GM12878 (cell line): Measurements from ENCODE around the gene MYH9. TPM values are rescaled to one million over a fixed set of nuclear protein-coding genes. Genes with fewer than 3 reads are reported as not detected.
"Not testable (repeated sequence)": the region's sequence is repeated elsewhere in the genome, so short reads cannot be mapped to it uniquely, and the experiment has no call there.

Experiments used
- ATAC-seq: fragments of 200-7000 bp; cut with Tn5 transposase; 3 replicates; pipeline ENCODE4 v1.9.1; 2020; ENCODE audit warnings: mild to moderate bottlenecking, moderate library complexity
- BruUV-seq: library from RNA; stranded (reverse); fragments of 400-500 nt; replicated peaks from 2 replicates; lab custom pipeline; 2021; lab: Mats Ljungman, UMichigan
- CTCF ChIA-PET: fragments of 300-600 bp; sonication (Branson Sonifier 250); formaldehyde crosslinking; extraction: SDS; loops from one replicate; lab custom pipeline; 2021; ENCODE audit warnings: inconsistent platforms; lab: Yijun Ruan, JAX
- POLR2A ChIA-PET: fragments of 350-600 bp; formaldehyde crosslinking; extraction: SDS; loops from one replicate; lab custom pipeline; 2021; ENCODE audit warnings: inconsistent platforms; lab: Charles Lee
- RAD21 ChIA-PET: fragments of 300-600 bp; sonication (Branson Sonifier 250); formaldehyde crosslinking; loops from one replicate; lab custom pipeline; 2023; ENCODE audit warnings: antibody characterized with exemption; ENCODE audit not compliant: unreplicated experiment; lab: Charles Lee
- SMC1A ChIA-PET: fragments of 300-600 bp; sonication (Branson Sonifier 250); formaldehyde crosslinking; loops from one replicate; lab custom pipeline; 2023; ENCODE audit not compliant: unreplicated experiment, uncharacterized antibody; lab: Charles Lee
- DNase-seq: peaks from one replicate; pipeline ENCODE4 v3.0.0-alpha.2; 2011; ENCODE audit warnings: low read depth, low spot score
- FAIRE-seq: peaks from 3 replicates; lab custom pipeline; 2011; peaks lifted over from hg19 to GRCh38; lab: Jason Lieb, UNC
- H2AFZ ChIP-seq: 2 replicates; pipeline ENCODE4 v1.6.0; 2011; ENCODE audit warnings: low read depth, low read length, control low read depth; ENCODE audit not compliant: control insufficient read depth
- H3K27ac ChIP-seq: 2 replicates; pipeline ENCODE4 v1.5.1; 2011; ENCODE audit warnings: control low read depth; ENCODE audit not compliant: control insufficient read depth, insufficient read depth
- H3K27me3 ChIP-seq, 2 experiments: replicated peaks in 1 of 2; 2 replicates each; pipeline versions ENCODE4 v1.6.0 to v1.6.1; 2011; ENCODE audit warnings: low read length in 1 of 2; ENCODE audit not compliant: control insufficient read depth in 2 of 2, insufficient read depth in 2 of 2
- H3K36me3 ChIP-seq, 2 experiments: 2 replicates each; pipeline ENCODE4 v1.5.1; 2011; ENCODE audit warnings: low read length in 1 of 2; ENCODE audit not compliant: control insufficient read depth in 2 of 2, insufficient read depth in 2 of 2
- H3K4me1 ChIP-seq: 2 replicates; pipeline ENCODE4 v1.6.1; 2011; ENCODE audit warnings: mild to moderate bottlenecking, low read length, moderate library complexity, mixed read lengths; ENCODE audit not compliant: control insufficient read depth, insufficient read depth
- H3K4me2 ChIP-seq: 2 replicates; pipeline ENCODE4 v1.6.0; 2011; ENCODE audit warnings: control low read depth; ENCODE audit not compliant: control insufficient read depth, insufficient read depth
- H3K4me3 ChIP-seq: fragments of 200-600 bp; sonication (generic); 2 replicates; pipeline ENCODE4 v1.5.1; 2016
- H3K79me2 ChIP-seq: 2 replicates; pipeline ENCODE4 v1.6.0; 2011; ENCODE audit warnings: low read length; ENCODE audit not compliant: control insufficient read depth, insufficient read depth
- H3K9ac ChIP-seq: 2 replicates; pipeline ENCODE4 v1.8.0; 2011; ENCODE audit warnings: low read length, control low read depth, mixed read lengths; ENCODE audit not compliant: control insufficient read depth, insufficient read depth
- H3K9me3 ChIP-seq: replicated peaks from 3 replicates; pipeline ENCODE4 v1.5.1; 2011; ENCODE audit warnings: mild to moderate bottlenecking, low read length; ENCODE audit not compliant: control insufficient read depth, insufficient read depth
- H4K20me1 ChIP-seq: 2 replicates; pipeline ENCODE4 v1.6.0; 2011; ENCODE audit not compliant: control insufficient read depth, insufficient read depth
- BRCA1 ChIP-seq: IDR thresholded peaks from 2 replicates; pipeline ENCODE4 v1.6.1; 2011; ENCODE audit warnings: low read depth, low read length, improper control_type of control experiment
- CBX3 ChIP-seq: fragments of 200-600 bp; sonication (generic); IDR thresholded peaks from 2 replicates; pipeline ENCODE4 v1.6.1; 2016; ENCODE audit warnings: low read depth, borderline replicate concordance
- EED ChIP-seq: sonication (generic); IDR thresholded peaks from 2 replicates; pipeline ENCODE4 v1.6.1; 2016; ENCODE audit warnings: antibody characterized with exemption, low read depth
- ETV6 ChIP-seq, 2 experiments: fragments of 450-650 bp in 1 of 2; IDR thresholded peaks in 1 of 2; conservative IDR thresholded peaks in 1 of 2; 2 replicates each; pipeline ENCODE4 v1.6.1; 2014; ENCODE audit warnings: antibody characterized with exemption in 1 of 2, borderline replicate concordance in 1 of 2, low read depth in 1 of 2, mild to moderate bottlenecking in 1 of 2, moderate library complexity in 1 of 2
- IKZF2 ChIP-seq, 2 experiments: fragments of 450-650 bp; IDR thresholded peaks; 2 replicates each; pipeline ENCODE4 v1.6.1; 2017; ENCODE audit warnings: mild to moderate bottlenecking in 2 of 2, moderate library complexity in 2 of 2
- KDM1A ChIP-seq: fragments of 200-600 bp; sonication (generic); IDR thresholded peaks from 2 replicates; pipeline ENCODE4 v1.6.1; 2016; ENCODE audit warnings: borderline replicate concordance
- KLF5 ChIP-seq: fragments of 450-650 bp; IDR thresholded peaks from 2 replicates; pipeline ENCODE4 v1.6.1; 2014; ENCODE audit warnings: mild to moderate bottlenecking; ENCODE audit not compliant: partially characterized antibody
- WGBS: methylation state at CpG from one replicate; pipeline ENCODE4 v1.1.6; 2016; ENCODE audit warnings: low lambda C conversion rate; ENCODE audit not compliant: insufficient replicate concordance, insufficient coverage; ENCODE audit errors: missing lambda C conversion rate; 5-methylcytosine and 5-hydroxymethylcytosine counted together
- in situ Hi-C: fragments of 300-500 bp; cut with MboI; formaldehyde crosslinking; loops from 9 replicates; pipeline ENCODE4 v1.14.3; 2018; ENCODE audit warnings: mixed read lengths
- intact Hi-C: fragments of 100-400 bp; cut with micrococcal nuclease; formaldehyde crosslinking; loops from one replicate; pipeline ENCODE4 v1.14.2; 2022; ENCODE audit not compliant: unreplicated experiment
- polyA plus RNA-seq, 11 experiments: library from polyadenylated mRNA; depleted of rRNA in 4 of 11; unstranded in 6 of 11; stranded (reverse) in 5 of 11; fragments of >200 nt; fragmentation: Nextera tagmentation in 4 of 11; fragmentation: Illumina TruSeq in 1 of 11; extraction: Ambion mirVana in 4 of 11; extraction: Trizol in 1 of 11; gene quantifications; 1 replicate in 1 of 11; 2 replicates in 10 of 11; pipeline versions ENCODE4 v1.2.1 to v1.2.3, GENCODE V29; 2011 to 2016; ENCODE audit warnings: inconsistent platforms in 2 of 11, missing spikeins in 2 of 11, low read depth in 1 of 11
- total RNA-seq, 4 experiments: library from RNA; depleted of rRNA in 3 of 4; stranded (reverse); fragments of >200 nt in 3 of 4; fragmentation: Illumina TruSeq in 1 of 4; extraction: Trizol in 1 of 4; gene quantifications; 2 replicates each; pipeline versions ENCODE4 v1.2.1 to v1.2.3, GENCODE V29; 2013 to 2021
- TF ChIP-seq, protein P1 (sequence below): IDR thresholded peaks from 2 replicates; pipeline ENCODE4 v1.6.1; 2012; ENCODE audit warnings: low read length, inconsistent platforms

MYH9 gene
- total and polyA plus RNA-seq, 10 of the 15 experiments (the other 5 are each of a cell fraction or from before 2014, with no cell fraction given): 5.1 to 525 (median 145) TPM

- TF ChIP-seq, protein P1, sequence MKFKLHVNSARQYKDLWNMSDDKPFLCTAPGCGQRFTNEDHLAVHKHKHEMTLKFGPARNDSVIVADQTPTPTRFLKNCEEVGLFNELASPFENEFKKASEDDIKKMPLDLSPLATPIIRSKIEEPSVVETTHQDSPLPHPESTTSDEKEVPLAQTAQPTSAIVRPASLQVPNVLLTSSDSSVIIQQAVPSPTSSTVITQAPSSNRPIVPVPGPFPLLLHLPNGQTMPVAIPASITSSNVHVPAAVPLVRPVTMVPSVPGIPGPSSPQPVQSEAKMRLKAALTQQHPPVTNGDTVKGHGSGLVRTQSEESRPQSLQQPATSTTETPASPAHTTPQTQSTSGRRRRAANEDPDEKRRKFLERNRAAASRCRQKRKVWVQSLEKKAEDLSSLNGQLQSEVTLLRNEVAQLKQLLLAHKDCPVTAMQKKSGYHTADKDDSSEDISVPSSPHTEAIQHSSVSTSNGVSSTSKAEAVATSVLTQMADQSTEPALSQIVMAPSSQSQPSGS: no peak
- TF ChIP-seq KLF5: no peak
- TF ChIP-seq ETV6 (conservative IDR thresholded peaks at IDR 0.05 in 1 of 2, IDR thresholded peaks at IDR 0.05 in 1 of 2; ENCODE audit: borderline replicate concordance in 1 of 2, low read depth in 1 of 2): no peak
- no peak for TF ChIP-seq IKZF2 (IDR thresholded peaks at IDR 0.05)
- no peak for TF ChIP-seq BRCA1
- no peak for TF ChIP-seq EED
- no peak for TF ChIP-seq KDM1A
- no peak for TF ChIP-seq CBX3
Measured at GRCh38 chr22:36291831-36292740, 95.7 kb downstream of the MYH9 start (continued).

DNA sequence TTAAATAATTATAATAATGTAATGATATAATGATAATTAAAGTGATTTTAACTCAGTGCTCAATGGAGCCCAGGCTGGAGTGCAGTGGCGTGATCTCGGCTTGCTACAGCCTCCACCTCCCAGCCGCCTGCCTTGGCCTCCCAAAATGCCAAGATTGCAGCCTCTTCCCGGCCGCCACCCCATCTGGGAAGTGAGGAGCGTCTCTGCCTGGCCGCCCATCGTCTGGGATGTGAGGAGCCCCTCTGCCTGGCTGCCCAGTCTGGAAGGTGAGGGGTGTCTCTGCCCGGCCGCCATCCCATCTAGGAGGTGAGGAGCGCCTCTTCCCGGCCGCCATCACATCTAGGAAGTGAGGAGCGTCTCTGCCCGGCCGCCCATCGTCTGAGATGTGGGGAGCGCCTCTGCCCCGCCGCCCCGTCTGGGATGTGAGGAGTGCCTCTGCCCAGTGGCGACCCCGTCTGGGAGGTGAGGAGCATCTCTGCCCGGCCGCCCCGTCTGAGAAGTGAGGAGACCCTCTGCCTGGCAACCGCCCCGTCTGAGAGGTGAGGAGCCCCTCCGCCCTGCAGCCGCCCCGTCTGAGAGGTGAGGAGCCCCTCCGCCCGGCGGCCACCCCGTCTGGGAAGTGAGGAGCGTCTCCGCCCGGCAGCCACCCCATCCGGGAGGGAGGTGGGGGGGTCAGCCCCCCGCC, 97.2 kb downstream of the MYH9 start:
- H3K36me3 ChIP-seq: peaks cover 41 to 72% of the 10 kb centered on the region in 2 experiments
- POLR2A ChIA-PET, H2AFZ ChIP-seq, FAIRE-seq, H3K79me2 ChIP-seq, H3K4me2 ChIP-seq, DNase-seq, BruUV-seq, RAD21 ChIA-PET, ATAC-seq, intact Hi-C loops, H4K20me1 ChIP-seq, H3K27me3 ChIP-seq, H3K4me1 ChIP-seq, H3K9ac ChIP-seq, H3K27ac ChIP-seq, in situ Hi-C loops, H3K4me3 ChIP-seq, H3K9me3 ChIP-seq: not testable (repeated sequence)
- SMC1A ChIA-PET: interaction anchor here (1.2 kb wide), 1 partner anchor 161 kb away, joined by 3 read pairs; no protein-coding TSS in a partner anchor
- 99% methylated on average over 11 of the region's 40 CpGs for WGBS
- CTCF ChIA-PET: interaction anchor here (1.1 to 2.4 kb wide), 2 partner anchors 16 to 180 kb away, joined by 3 to 7 read pairs; no protein-coding TSS in a partner anchor

GRCh38 chr22:36289948-36290371, 97.8 kb downstream of the MYH9 start:
- H3K4me2 ChIP-seq, H2AFZ ChIP-seq, intact Hi-C loops, RAD21 ChIA-PET, H3K27ac ChIP-seq, H3K9me3 ChIP-seq, ATAC-seq, H4K20me1 ChIP-seq, H3K79me2 ChIP-seq, H3K27me3 ChIP-seq, in situ Hi-C loops, FAIRE-seq, H3K9ac ChIP-seq, H3K4me3 ChIP-seq, H3K4me1 ChIP-seq, DNase-seq, POLR2A ChIA-PET, BruUV-seq: not testable (repeated sequence)
- ChIA-PET CTCF (interaction anchor here (1.1 to 2.4 kb wide), 2 partner anchors 16 to 180 kb away, joined by 3 to 7 read pairs; no protein-coding TSS in a partner anchor), SMC1A (interaction anchor here (1.2 kb wide), 1 partner anchor 160 kb away, joined by 3 read pairs; no protein-coding TSS in a partner anchor)
- WGBS: 80% methylated on average over 10 of the region's 11 CpGs
- H3K36me3 ChIP-seq: peaks cover 41 to 73% of the 10 kb centered on the region in 2 experiments
